OCI-LY3 (cell line): ENCODE measurements around the gene LTBR.
A peak's percentile ranks its signal among the peaks of the same experiment; 100 is the strongest.

Experiments used
- H2AFZ ChIP-seq: fragments of 200-600, 300-600 bp; shearing (Covaris generic); 2 replicates; pipeline ENCODE4 v1.6.0; 2014; ENCODE audit warnings: antibody characterized with exemption, low read depth, low read length
- H3K27ac ChIP-seq: fragments of 200-600, 300-600 bp; sonication (generic); 2 replicates; pipeline ENCODE4 v1.5.1; 2014; ENCODE audit warnings: mild to moderate bottlenecking, low read length, moderate library complexity, mixed read lengths
- H3K27me3 ChIP-seq: fragments of 200-600, 300-600 bp; sonication (generic); 2 replicates; pipeline ENCODE4 v1.6.1; 2014; ENCODE audit warnings: low read depth, low read length, mixed read lengths
- H3K36me3 ChIP-seq: fragments of 200-600, 300-600 bp; sonication (generic); replicated peaks from 2 replicates; pipeline ENCODE3; 2014; ENCODE audit warnings: low read depth, low read length, mixed read lengths
- H3K4me1 ChIP-seq: fragments of 300-600, 200-600 bp; sonication (generic); 2 replicates; pipeline ENCODE4 v1.6.1; 2014; ENCODE audit warnings: low read length, mixed read lengths
- H3K4me2 ChIP-seq: fragments of 200-600, 300-600 bp; sonication (generic); 2 replicates; pipeline ENCODE4 v1.6.1; 2014; ENCODE audit warnings: low read length, mixed read lengths
- H3K4me3 ChIP-seq: fragments of 300-600, 200-600 bp; sonication (generic); 2 replicates; pipeline ENCODE4 v1.5.1; 2014; ENCODE audit warnings: antibody characterized with exemption, mild to moderate bottlenecking, low read length, moderate library complexity
- H3K79me2 ChIP-seq: fragments of 300-600, 200-600 bp; shearing (Covaris generic); 2 replicates; pipeline ENCODE4 v1.6.1; 2014; ENCODE audit warnings: mild to moderate bottlenecking, low read length, mixed read lengths
- H3K9ac ChIP-seq: fragments of 300-600, 200-600 bp; shearing (Covaris generic); 2 replicates; pipeline ENCODE4 v1.6.0; 2014; ENCODE audit warnings: mild to moderate bottlenecking, low read length, moderate library complexity
- H3K9me3 ChIP-seq: fragments of 200-600, 300-600 bp; shearing (Covaris generic); 2 replicates; pipeline ENCODE4 v1.6.1; 2014; ENCODE audit warnings: low read length, mixed read lengths; ENCODE audit not compliant: insufficient read depth
- H4K20me1 ChIP-seq: fragments of 200-600, 300-600 bp; sonication (generic); 2 replicates; pipeline ENCODE4 v1.6.1; 2016; ENCODE audit warnings: low read length, mixed read lengths; ENCODE audit not compliant: insufficient read depth
- EZH2phosphoT487 ChIP-seq: fragments of 200-600 bp; shearing (Covaris generic); IDR thresholded peaks from 2 replicates; pipeline ENCODE4 v1.6.1; 2018; ENCODE audit warnings: antibody characterized with exemption, mixed run types, low read depth
- TF ChIP-seq, protein P1 (sequence below): fragments of 200-600, 300-600 bp; sonication (generic); IDR thresholded peaks from 2 replicates; pipeline ENCODE4 v1.5.1; 2014; ENCODE audit warnings: antibody characterized with exemption, low read length, low read depth

LTBR gene

DNA sequence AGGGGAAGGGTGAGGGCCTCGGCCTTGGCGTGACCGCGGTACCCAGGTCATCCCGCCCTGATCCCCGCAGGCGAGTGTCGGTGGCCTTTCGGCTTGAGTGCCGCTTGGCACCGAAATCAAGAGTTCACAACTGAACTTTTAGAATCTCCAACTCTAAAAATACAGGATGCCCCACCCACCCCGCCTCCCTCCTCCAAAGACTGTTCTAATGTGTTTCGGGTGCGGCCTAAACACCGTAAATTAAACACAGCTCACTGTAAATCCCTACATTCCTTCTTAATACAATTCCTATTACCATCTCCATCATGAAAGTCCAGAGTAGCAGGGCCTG is 20.0 kb upstream of the LTBR start:
- Histone ChIP-seq H3K9me3 (no peaks in the 10 kb centered on the region), H3K4me1 (peaks cover 13% of the 10 kb centered on the region), H3K27ac (no peak overlapping the region), H4K20me1 (no peaks in the 10 kb centered on the region), H3K4me3 (no peak overlapping the region), H3K9ac (no peak overlapping the region), H2AFZ (no peak overlapping the region), H3K36me3 (no peaks in the 10 kb centered on the region), H3K4me2 (no peak overlapping the region), H3K79me2 (no peaks in the 10 kb centered on the region), H3K27me3 (peaks cover 12% of the 10 kb centered on the region; the same call in 1 of the 2 replicates)
- no peak for TF ChIP-seq EZH2phosphoT487
- TF ChIP-seq, protein P1, sequence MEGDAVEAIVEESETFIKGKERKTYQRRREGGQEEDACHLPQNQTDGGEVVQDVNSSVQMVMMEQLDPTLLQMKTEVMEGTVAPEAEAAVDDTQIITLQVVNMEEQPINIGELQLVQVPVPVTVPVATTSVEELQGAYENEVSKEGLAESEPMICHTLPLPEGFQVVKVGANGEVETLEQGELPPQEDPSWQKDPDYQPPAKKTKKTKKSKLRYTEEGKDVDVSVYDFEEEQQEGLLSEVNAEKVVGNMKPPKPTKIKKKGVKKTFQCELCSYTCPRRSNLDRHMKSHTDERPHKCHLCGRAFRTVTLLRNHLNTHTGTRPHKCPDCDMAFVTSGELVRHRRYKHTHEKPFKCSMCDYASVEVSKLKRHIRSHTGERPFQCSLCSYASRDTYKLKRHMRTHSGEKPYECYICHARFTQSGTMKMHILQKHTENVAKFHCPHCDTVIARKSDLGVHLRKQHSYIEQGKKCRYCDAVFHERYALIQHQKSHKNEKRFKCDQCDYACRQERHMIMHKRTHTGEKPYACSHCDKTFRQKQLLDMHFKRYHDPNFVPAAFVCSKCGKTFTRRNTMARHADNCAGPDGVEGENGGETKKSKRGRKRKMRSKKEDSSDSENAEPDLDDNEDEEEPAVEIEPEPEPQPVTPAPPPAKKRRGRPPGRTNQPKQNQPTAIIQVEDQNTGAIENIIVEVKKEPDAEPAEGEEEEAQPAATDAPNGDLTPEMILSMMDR = no peak

DNA sequence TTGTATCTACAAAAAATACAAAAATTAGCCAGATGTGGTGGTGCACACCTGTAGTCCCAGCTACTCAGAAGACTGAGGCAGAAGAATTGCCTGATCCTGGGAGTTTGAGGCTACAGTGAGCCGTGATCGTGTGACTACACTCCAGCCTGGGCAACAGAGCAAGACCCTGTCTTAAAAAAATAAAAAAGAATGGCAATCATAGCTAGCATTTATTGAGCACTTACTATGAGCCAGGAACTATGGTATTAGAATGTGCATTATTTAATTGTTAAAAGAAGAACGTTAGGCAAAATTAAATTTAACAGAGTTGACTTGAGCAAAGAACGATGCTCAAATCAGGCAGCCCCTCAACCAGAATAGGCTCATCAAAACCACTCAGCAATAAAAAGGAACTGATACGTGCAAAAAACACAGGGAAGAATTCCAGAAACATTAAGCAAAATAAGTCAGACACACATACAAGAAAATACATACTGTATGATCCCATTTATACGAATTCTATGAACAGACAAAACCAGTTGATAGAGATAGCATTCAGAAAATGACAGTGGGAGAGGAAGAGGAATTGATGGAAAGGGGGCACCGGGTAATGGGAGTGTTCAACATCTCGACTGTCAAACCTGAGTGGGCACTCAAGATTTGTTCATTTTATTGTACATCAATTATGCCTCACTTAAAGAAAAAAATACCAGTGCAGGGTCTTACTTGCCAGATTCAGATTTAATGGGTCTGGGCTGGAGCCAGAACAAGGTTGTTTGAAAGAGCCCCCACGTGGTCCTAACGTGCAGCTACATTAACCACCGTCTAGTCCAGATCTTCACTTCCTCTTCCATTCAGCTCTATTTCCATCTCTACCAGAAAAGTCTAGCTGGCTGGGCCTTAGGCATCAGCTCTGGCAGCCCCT is 16.6 kb upstream of the LTBR start:
- TF ChIP-seq, protein P1 = peak; percentile 56
- TF ChIP-seq EZH2phosphoT487 = no peak
- Histone ChIP-seq H3K4me1 (peaks cover 13% of the 10 kb centered on the region), H2AFZ (no peak overlapping the region), H3K79me2 (no peaks in the 10 kb centered on the region), H4K20me1 (no peaks in the 10 kb centered on the region), H3K9me3 (no peaks in the 10 kb centered on the region), H3K27me3 (0 out of 2 replicates have a peak, but pooled peaks cover 4% of the 10 kb centered on the region), H3K4me2 (peak overlapping the region; percentile 30), H3K9ac (no peak overlapping the region), H3K36me3 (no peaks in the 10 kb centered on the region), H3K4me3 (no peak overlapping the region), H3K27ac (no peak overlapping the region)

DNA sequence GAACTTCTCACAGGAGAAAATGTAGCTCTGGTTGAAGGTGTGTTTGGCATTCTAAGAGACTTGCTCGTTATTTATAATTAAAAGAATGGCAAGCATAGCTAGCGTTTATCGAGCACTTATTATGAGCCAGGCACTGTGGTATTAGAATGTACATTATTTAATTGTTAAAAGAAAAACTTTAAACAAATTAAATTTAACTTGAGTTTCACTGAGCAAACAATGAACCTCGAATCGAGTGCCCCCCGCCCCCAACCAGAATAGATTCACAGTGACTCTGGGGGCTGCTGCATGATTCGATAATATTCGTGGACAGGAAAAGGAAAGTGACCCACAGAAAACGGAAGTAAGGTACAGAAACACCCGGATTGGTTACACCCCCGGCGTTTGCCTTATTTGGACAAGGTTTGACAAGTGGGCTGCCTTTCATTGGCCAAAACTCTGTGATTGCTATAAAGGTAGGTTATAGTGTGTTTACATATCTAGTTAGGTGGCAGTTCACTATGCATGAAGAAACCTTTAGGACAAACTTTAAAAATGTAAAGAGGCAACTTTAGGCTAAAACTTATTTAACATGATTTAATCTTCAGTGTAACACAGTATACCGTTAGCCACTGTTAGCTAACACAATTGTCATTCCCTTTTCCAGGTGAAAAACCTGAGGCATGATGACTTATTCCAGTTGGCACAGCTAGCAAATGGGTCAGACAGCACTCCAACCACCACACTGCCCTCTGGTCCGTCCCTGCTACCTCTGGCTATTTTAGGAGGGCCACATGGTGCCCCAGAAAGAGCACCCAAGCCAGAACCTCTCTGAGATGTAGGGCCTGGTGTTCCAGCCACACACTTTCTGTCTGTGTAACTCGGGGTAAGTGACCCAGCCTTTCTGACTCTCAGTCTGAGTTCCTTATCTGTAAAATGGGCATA is 15.7 kb upstream of the LTBR start:
- Histone ChIP-seq H3K27me3 (0 out of 2 replicates have a peak, but pooled peaks cover 4% of the 10 kb centered on the region), H3K79me2 (no peaks in the 10 kb centered on the region), H3K36me3 (no peaks in the 10 kb centered on the region), H3K4me3 (no peak overlapping the region), H3K4me2 (peak overlapping the region; percentile 30), H3K27ac (no peak overlapping the region), H3K9me3 (no peaks in the 10 kb centered on the region), H4K20me1 (no peaks in the 10 kb centered on the region), H3K4me1 (peaks cover 13% of the 10 kb centered on the region), H3K9ac (no peak overlapping the region), H2AFZ (0 out of 2 replicates have a peak overlapping the region, but pooled peaks have one; percentile 4)
- TF ChIP-seq, protein P1 = no peak
- TF ChIP-seq EZH2phosphoT487 = no peak
